Endothelial cell (in vitro differentiated cells): ENCODE measurements around the gene SIAH2. TPM values are rescaled to one million over a fixed set of nuclear protein-coding genes. Genes with fewer than 3 reads are reported as not detected.

ENCODE experiments used
- DNase-seq: peaks from one replicate; pipeline ENCODE4 v3.0.0; 2021; ENCODE audit warnings: low spot score
- H3K27ac Mint-ChIP-seq: one replicate; pipeline ENCODE4 v1.8.0; 2021; ENCODE audit warnings: mixed read lengths, inconsistent platforms; ENCODE audit not compliant: unreplicated experiment
- H3K27me3 Mint-ChIP-seq: one replicate; pipeline ENCODE4 v1.8.0; 2021; ENCODE audit warnings: mild to moderate bottlenecking, moderate library complexity, mixed read lengths, inconsistent platforms; ENCODE audit not compliant: unreplicated experiment
- H3K36me3 Mint-ChIP-seq: one replicate; pipeline ENCODE4 v1.8.0; 2021; ENCODE audit warnings: mild to moderate bottlenecking, low read depth, mixed read lengths, inconsistent platforms; ENCODE audit not compliant: unreplicated experiment
- H3K4me1 Mint-ChIP-seq: one replicate; pipeline ENCODE4 v1.8.0; 2021; ENCODE audit warnings: mild to moderate bottlenecking, mixed read lengths, inconsistent platforms; ENCODE audit not compliant: unreplicated experiment
- H3K4me3 Mint-ChIP-seq: one replicate; pipeline ENCODE4 v1.8.0; 2021; ENCODE audit warnings: mild to moderate bottlenecking, mixed read lengths, inconsistent platforms; ENCODE audit not compliant: unreplicated experiment
- H3K9me3 Mint-ChIP-seq: one replicate; pipeline ENCODE4 v1.8.0; 2021; ENCODE audit warnings: mixed read lengths, inconsistent platforms; ENCODE audit not compliant: unreplicated experiment
- total RNA-seq: library from RNA; stranded (reverse); fragmentation: NEBNext Ultra II Directional; extraction: Animal tissue kit (Norgen Biotek cat#: 25700); gene quantifications from one replicate; pipeline ENCODE4 v1.2.1, GENCODE V29; 2021; ENCODE audit not compliant: unreplicated experiment
- TF ChIP-seq, protein P1 (sequence below): fragments of 200-600 bp; sonication (generic); IDR thresholded peaks from one replicate; pipeline ENCODE4 v1.5.0; 2021; ENCODE audit warnings: antibody characterized with exemption; ENCODE audit not compliant: unreplicated experiment

SIAH2 gene
- total RNA-seq, 1 donor from 2014 or later, result 13.2 TPM

GRCh38 chr3:150761831-150762661 is 923 bp downstream of the SIAH2 start:
- H3K27me3 Mint-ChIP-seq, result peaks cover 11% of the 10 kb centered on the region
- DNase-seq, result peak; percentile 26
- H3K36me3 Mint-ChIP-seq, result no peaks in the 10 kb centered on the region
- peaks cover 19% of the 10 kb centered on the region for H3K4me1 Mint-ChIP-seq
- TF ChIP-seq, protein P1, sequence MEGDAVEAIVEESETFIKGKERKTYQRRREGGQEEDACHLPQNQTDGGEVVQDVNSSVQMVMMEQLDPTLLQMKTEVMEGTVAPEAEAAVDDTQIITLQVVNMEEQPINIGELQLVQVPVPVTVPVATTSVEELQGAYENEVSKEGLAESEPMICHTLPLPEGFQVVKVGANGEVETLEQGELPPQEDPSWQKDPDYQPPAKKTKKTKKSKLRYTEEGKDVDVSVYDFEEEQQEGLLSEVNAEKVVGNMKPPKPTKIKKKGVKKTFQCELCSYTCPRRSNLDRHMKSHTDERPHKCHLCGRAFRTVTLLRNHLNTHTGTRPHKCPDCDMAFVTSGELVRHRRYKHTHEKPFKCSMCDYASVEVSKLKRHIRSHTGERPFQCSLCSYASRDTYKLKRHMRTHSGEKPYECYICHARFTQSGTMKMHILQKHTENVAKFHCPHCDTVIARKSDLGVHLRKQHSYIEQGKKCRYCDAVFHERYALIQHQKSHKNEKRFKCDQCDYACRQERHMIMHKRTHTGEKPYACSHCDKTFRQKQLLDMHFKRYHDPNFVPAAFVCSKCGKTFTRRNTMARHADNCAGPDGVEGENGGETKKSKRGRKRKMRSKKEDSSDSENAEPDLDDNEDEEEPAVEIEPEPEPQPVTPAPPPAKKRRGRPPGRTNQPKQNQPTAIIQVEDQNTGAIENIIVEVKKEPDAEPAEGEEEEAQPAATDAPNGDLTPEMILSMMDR, result no peak
- H3K27ac Mint-ChIP-seq, result no peak overlapping the region
- no peaks in the 10 kb centered on the region for H3K9me3 Mint-ChIP-seq
- H3K4me3 Mint-ChIP-seq, result peak overlapping the region; percentile 95

GRCh38 chr3:150760431-150761200 is 2.4 kb downstream of the SIAH2 start:
- Mint-ChIP-seq H3K27ac (no peak overlapping the region), H3K27me3 (peaks cover 11% of the 10 kb centered on the region), H3K4me1 (peaks cover 19% of the 10 kb centered on the region), H3K9me3 (no peaks in the 10 kb centered on the region), H3K4me3 (no peak overlapping the region), H3K36me3 (no peaks in the 10 kb centered on the region)
- DNase-seq, result no peak
- TF ChIP-seq, protein P1, result no peak

GRCh38 chr3:150759947-150760346 is 3.0 kb downstream of the SIAH2 start:
- H3K27me3 Mint-ChIP-seq, result peaks cover 11% of the 10 kb centered on the region
- peaks cover 19% of the 10 kb centered on the region for H3K4me1 Mint-ChIP-seq
- H3K9me3 Mint-ChIP-seq, result no peaks in the 10 kb centered on the region
- no peak overlapping the region for H3K4me3 Mint-ChIP-seq
- no peak for DNase-seq
- no peak overlapping the region for H3K27ac Mint-ChIP-seq
- H3K36me3 Mint-ChIP-seq, result no peaks in the 10 kb centered on the region
- TF ChIP-seq, protein P1, result no peak

- Mint-ChIP-seq H3K4me1 (peaks cover 19% of the 10 kb centered on the region), H3K9me3 (no peaks in the 10 kb centered on the region), H3K36me3 (no peaks in the 10 kb centered on the region), H3K4me3 (no peak overlapping the region), H3K27me3 (peaks cover 11% of the 10 kb centered on the region), H3K27ac (no peak overlapping the region)
- no peak for DNase-seq
- TF ChIP-seq, protein P1, result no peak
Measured at GRCh38 chr3:150759319-150759718, 3.6 kb downstream of the SIAH2 start.

DNA sequence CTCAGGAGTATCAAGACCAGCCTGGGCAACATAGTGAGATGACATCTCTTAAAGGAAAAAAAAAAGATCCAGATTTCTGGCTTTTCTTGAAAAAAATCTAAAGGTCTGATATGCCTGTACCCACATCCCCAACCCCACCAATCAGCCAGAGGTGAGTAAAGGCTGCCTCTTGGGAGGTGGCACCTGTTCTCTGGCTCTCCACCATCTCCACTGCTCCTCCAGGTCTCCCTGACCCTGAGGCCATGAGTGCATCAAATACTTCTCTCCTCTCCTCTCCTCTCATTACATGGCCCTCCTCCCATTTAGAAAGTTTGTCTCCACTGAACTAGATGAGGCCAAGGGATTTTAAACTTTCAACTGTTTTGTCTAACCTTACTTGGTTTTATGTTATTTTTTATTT is 5.2 kb downstream of the SIAH2 start:
- Mint-ChIP-seq H3K4me1 (peaks cover 13% of the 10 kb centered on the region), H3K9me3 (no peaks in the 10 kb centered on the region), H3K27me3 (peaks cover 4% of the 10 kb centered on the region), H3K4me3 (no peak overlapping the region), H3K36me3 (peaks cover 2% of the 10 kb centered on the region), H3K27ac (no peak overlapping the region)
- DNase-seq, result no peak
- TF ChIP-seq, protein P1, result no peak
